SIG-M5 treated with dmso at 0.1 percent for 504 hours (cell line): ENCODE results near the gene UIMC1.

Source experiments
- DNase-seq: peaks from one replicate; lab custom pipeline; 2025; ENCODE audit not compliant: unreplicated experiment; lab: John Stamatoyannopoulos, UW

Gene UIMC1

GRCh38 chr5:176886336-176887251 lies 120.0 kb downstream of the UIMC1 start:
- no peak for DNase-seq

GRCh38 chr5:176884571-176884890 lies 122.0 kb downstream of the UIMC1 start:
- no peak for DNase-seq

DNA sequence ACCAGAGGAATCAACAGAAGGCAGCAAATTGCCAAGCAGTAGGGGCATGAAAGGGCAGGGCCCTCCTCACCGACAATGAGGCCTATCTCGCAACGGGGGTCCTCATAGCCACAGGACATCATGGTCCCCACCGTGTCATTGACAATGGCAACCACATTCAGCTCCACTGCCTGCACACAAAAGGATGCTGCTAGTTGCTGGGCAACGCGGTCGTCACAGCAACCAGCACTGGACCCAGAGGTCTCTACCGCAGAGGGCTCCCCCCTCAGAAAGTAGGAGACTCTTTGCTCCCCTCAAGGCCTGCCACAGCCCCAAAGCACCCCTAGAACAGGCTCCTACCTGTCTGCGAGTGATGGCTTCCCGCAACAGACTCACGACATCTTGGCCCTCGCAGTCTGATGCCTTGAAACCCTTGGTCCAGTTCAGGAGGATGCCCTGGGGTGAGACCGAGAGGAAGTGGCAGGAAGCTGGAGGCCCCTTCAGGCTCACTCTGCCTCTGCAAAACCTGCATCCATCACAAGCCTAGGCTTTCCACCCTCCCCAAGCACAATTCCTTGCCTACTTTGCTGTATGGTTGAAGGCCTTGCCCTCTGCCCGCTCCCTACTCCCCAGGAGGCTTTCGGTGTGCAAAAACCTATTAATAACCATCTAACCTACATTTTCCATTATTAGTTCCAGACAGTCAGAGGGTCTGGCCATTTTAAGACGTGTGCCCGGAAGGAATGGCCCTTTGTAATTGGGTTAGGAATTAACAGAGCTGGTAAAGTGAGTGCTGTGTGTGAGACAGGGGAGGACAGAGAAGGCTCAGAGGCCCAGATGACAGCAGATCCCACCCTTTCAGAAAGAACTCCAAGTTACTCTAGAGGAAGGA lies 122.6 kb downstream of the UIMC1 start:
- no peak for DNase-seq

DNA sequence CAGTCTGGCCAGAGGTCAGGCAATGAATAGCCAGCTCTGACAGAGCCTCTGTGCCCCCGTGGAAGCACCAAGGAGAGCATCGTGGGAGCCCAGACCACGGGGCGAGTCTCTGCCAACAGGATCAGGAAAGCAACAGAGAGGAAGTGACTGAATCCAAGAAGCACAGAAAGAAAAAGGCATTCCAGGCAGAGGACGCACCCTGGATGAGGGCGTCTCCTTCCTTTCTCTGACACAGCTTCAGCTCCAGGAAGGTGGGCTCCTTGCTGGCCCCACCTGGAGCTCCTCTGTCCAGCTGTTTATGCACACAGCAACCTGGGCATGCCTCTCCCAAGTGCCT lies 124.0 kb downstream of the UIMC1 start:
- no peak for DNase-seq

GRCh38 chr5:176881816-176882566 lies 124.6 kb downstream of the UIMC1 start:
- no peak for DNase-seq

DNA sequence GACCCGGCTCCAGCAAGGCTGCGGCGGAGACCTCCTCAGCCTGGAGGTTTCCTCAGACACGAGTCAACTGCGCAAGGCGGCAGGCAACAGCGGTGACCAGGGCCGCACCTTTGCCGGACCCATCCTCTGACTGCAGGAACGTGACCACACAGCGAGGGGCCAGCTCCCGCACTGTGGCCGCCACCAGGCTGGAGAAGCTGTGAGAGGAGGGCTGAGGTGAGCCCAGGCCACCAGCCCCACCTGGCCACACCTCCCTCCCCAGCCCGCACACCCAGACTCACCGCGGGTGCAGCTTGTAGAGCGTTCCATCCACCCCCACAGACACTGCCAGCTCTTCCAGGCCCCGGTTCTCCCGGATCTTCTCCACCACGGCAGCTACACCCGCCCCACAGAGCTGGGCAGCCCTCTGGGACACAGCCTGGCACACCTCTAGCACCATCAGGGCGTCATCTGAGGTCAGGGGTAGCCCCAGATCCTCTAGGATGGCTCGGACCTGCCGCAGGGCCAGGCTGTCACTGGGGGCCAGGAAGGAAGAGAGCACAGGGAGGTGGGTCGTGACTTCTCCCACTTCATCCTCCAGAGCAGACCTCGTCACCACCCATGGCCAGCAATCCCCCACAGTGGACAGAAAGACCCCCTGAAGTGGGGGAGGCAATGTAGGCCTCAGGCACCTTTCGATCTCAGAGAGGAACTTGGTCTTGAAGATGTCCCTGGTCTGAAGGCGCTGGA lies 125.4 kb downstream of the UIMC1 start:
- DNase-seq, result no peak

GRCh38 chr5:176880366-176881020 lies 126.1 kb downstream of the UIMC1 start:
- no peak for DNase-seq

- DNase-seq, result no peak
Measured at GRCh38 chr5:176879663-176880361, 126.8 kb downstream of the UIMC1 start.

GRCh38 chr5:176878906-176879662 lies 127.5 kb downstream of the UIMC1 start:
- DNase-seq, result no peak

- DNase-seq, result no peak
Measured at GRCh38 chr5:176878463-176878862, 128.1 kb downstream of the UIMC1 start.

DNA sequence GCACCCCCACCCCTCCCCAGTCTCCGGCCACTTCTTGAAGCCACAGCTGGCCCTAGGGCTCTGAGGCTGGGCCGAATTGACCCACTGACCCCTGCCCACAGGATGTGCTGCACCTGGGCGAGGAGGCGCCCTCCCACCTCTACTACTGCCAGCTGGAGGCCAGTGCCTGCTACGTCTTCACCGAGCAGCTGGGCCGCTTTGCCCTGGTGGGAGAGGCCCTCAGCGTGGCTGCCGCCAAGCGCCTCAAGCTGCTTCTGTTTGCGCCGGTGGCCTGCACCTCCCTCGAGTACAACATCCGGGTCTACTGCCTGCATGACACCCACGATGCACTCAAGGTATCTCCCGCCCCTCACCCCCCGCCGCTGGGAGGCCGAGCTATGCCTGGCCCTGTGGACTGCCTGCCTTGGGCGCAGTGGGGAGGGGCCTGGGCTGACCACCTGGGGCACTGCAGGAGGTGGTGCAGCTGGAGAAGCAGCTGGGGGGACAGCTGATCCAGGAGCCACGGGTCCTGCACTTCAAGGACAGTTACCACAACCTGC lies 128.7 kb downstream of the UIMC1 start:
- DNase-seq, result no peak

DNA sequence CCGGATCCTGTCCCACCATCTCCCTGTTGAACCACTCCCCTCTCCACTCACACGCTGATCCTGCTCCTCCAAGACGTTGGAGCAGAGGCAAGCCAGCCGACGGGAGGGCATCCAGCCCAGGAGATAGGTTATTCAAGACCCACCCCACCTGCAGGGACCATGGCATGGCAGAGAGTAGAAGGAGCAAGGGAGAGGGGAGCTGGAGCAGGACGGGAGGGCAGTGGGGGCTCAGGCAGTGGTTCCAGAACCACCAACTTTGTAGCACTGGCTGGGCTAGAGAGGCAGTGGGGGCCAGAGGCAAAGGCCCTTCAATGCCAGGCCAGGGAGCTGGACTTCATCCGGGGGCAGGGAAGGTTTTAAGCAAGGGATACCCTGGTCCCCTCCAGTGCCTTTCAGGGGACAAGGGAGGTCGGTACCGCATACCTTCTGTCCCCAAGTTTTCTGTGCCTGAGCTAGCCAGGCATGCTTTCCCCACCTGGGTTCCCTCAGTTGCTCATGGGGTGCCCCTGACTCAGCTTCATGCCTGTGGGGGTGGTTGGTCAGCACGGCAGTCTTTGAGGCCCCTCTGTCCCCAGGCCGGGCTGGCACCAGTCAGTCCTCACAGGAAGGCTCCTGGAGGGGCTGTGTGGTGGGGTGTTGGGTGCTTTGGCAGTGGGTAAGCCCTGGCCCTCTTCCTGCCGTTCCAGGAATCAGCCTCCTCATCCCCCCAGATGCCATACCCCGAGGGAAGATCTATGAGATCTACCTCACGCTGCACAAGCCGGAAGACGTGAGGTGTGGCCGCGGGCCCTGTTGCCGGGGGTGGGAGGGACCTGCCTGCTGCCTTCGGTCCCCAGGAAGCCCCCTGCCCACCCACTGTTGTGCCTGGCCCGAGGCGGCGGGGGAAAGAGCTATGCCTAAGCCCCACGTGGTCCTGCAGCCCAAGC lies 129.8 kb downstream of the UIMC1 start:
- DNase-seq, result no peak

GRCh38 chr5:176875783-176876505 lies 130.6 kb downstream of the UIMC1 start:
- DNase-seq, result peak; percentile 17

DNA sequence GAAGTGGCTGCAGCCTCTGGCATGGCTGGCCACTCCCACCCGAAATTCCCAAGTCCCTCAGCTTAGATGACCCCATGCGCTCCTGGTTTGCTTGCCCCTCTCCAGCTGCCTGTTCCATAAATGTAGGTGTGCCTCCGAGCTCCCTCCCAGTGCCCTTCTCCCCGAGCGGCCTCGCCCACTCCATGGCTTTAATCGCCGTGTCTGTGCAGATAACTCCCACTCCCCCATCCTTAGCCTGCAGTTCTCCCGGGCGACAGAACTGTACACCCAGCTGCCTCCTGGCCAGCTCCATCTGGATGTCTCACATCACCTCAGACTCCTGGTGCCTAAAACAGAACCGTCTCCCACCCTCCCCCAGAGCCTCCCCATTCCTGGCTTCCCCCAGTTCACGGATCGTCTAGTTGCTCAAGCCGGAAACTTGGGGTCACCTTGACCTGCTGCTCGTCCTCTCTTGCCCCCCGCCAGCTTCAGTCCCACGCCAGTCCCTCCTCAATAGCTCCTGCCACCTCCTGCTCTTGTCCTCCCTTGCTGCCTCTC lies 131.5 kb downstream of the UIMC1 start:
- no peak for DNase-seq

GRCh38 chr5:176874198-176874780 lies 132.3 kb downstream of the UIMC1 start:
- DNase-seq, result no peak

DNA sequence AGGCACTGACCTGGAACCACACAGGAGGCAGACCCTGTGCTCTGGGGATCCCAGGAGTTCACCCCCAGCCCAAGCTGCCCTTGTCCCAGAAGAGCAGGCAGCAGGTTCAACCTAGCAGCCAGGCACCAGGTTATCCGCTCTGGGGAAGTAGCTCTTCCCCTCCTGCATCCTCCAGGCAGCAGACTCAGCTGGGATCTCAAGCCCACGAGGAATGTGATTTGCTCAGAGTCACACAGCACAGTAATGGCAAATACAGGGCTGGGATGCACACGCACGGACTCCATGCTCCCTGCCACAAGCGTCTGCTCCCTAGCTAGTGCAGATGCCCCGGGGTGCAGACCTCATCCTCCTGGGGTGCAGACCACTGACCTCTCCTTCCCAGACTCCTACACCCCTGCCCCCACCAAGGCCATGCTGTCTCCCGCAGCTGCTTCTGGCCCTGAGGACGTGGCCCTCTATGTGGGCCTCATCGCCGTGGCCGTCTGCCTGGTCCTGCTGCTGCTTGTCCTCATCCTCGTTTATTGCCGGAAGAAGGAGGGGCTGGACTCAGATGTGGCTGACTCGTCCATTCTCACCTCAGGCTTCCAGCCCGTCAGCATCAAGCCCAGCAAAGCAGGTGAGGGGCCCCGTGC lies 132.9 kb downstream of the UIMC1 start:
- DNase-seq, result no peak
